COR-L47 (cell line): ENCODE measurements around the gene RITA1.
A peak's percentile ranks its signal among the peaks of the same experiment; 100 is the strongest.
"Not testable (repeated sequence)": the region's sequence is repeated elsewhere in the genome, so short reads cannot be mapped to it uniquely, and the experiment has no call there.

Experiments
- DNase-seq: peaks from one replicate; lab custom pipeline; 2025; lab: John Stamatoyannopoulos, UW

The RITA1 gene

GRCh38 chr12:113204804-113205203 is 19.3 kb downstream of the RITA1 start:
- DNase-seq, result no peak

DNA sequence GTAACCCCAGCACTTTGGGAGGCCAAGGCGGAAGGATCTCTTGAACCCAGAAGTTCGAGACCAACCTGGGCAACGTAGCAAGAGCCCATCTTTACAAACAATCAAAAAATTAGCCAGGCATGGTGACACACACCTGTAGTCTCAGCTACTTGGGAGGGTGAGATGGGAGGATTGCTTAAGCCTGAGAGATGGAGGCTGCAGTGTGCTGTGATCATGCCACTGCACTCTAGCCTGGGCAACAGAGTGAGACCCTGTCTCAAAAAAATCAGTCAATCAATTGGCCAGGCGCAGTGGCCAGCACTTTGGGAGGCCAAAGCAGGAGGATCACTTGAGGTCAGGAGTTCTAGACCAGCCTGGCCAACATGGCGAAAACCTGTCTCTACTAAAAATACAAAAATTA is 21.3 kb downstream of the RITA1 start:
- not testable (repeated sequence) for DNase-seq

DNA sequence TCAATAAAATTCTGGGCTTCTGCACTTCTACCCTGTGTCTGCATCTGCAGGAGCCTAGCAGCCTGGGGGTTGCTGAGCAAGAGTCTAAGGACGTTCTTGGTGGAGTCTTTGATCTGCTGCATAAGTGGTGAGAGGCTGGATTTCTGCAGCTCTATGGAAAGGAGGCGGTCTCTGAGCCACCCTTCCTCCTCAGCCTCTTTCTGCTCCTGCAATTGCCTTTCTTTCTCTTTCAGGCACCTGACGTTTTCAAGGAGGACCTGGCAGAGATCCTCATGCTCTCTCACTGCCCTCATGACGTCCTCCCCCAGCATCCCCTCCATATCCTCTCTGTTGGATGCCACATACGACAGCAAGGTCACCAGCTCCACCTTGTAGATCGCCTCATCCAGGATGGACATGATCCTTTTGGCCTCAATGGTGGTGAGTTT is 22.1 kb downstream of the RITA1 start:
- no peak for DNase-seq

DNA sequence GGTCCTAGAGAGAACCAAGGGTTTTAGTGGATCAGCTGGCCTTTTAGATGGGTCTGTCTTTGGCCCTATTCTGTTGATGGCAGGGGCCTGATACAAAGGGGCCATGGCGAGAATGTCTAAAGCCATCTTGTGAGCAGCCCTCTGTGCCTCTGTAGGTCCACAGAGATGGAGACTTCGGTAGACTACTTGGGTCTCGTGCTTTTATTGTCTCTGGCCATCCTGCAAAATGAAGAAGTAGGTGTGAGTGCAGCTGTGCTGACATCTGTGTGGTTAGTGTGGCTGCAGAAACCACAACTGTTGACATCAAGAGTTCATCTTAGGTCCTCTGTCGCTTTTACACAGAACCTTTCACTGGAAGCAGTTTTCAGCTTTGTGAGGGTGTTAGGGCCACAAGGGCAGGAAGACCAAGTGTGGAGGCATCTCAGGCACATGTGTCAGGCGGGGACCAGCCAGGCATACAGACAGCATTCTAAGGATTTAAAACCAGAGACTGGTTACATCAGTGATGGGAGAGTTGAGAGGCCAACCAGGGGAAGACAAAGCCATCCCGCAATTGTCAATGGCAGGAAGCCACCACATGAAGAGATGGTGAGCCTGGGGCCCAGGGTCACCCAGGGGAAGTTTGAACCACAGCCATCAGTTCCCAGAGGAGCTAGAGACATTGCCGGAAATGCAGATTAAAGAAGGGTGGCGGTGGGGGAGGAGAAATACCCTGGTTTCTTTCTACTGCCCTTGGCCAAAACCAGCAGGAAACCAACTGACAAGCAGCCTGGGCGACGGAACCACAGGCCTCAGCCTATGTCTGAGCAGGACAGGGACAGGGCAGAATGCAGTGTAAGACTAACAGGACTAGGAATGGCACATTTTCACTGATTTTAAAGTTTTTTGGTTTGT is 22.8 kb downstream of the RITA1 start:
- DNase-seq, result no peak

- DNase-seq, result no peak
These were observed 25.6 kb downstream of the RITA1 start for GRCh38 chr12:113211160-113211559.

DNA sequence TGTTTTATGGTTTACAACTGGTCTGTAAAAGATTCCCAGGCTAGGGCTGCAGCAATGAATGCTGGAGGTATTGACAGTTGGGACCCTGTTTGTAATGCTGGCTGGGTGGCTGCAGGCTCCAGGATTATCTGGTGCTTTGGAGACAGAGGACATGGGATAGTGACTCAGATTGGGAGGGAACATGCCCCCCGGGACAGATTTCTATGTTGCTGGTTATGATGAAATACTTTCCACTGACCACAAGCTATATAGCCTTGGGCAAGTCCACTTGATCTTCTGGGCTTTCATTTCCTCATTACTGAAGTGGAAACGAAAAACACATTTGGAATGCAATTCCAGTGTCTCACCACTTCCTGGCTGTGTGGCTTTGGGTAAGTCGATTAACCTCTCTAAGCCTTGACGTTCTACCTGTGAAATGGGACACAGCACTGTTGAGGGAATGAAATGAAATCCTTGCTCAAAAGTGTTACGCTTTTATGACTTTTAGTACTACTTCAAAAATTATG is 29.4 kb downstream of the RITA1 start:
- DNase-seq, result no peak

DNA sequence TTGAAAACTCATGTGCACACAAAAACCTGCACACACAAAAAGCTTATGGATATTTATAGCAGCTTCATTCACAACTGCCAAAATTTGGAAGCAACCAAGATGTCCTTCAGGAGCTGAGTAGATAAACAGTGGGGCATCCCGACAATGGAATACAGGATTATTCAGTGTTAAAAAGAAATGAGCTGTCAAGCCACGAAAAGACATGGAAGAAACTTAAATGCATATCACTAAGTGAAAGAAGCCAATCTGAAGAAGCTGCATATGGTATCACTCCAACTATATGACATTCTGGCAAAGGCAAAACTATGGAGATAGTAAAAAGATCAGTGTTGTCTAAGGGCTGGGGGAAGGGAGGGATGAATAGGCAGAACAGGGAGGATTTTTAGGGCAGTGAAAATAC is 30.5 kb downstream of the RITA1 start:
- no peak for DNase-seq

DNA sequence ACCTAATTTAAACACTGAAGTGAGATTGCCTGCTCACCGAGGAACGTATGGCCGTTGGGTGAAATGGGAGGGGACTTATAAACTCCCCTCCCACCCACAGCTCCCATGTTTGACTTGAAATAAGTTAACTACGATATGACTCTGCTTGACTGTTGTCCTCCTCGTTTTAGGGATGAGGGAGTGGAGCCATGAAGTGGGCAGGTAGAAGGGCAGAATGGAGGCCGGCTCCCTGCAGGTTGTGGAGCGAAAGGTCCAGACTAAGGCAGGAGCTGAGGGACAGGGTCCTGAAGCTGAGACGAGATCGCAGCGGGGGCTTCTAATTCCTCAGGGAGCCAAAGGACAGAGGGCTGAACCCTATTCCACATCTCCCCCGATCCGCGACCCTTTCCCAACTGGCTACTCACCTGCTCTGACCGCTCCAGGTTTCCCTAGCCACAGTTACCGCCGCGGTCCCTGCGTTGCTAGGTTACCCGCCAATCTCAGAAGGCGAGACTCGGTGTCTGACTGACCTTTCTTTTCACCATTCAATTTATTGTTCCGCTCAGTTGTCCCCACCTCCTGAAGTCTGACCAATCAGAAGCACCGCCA is 35.2 kb downstream of the RITA1 start:
- peak; percentile 19 for DNase-seq

- DNase-seq, result peak; percentile 99
These were observed 35.9 kb downstream of the RITA1 start, which contains the start of gene TPCN1 for GRCh38 chr12:113221181-113221996. Gene TPCN1 (plus strand): TSS chr12:113221464. CDS start chr12:113226853, 5,389 bp downstream.

- DNase-seq, result no peak
These were observed 36.6 kb downstream of the RITA1 start for GRCh38 chr12:113221997-113222729.

- peak; percentile 79 for DNase-seq
These were observed 37.4 kb downstream of the RITA1 start for GRCh38 chr12:113222730-113223531.

DNA sequence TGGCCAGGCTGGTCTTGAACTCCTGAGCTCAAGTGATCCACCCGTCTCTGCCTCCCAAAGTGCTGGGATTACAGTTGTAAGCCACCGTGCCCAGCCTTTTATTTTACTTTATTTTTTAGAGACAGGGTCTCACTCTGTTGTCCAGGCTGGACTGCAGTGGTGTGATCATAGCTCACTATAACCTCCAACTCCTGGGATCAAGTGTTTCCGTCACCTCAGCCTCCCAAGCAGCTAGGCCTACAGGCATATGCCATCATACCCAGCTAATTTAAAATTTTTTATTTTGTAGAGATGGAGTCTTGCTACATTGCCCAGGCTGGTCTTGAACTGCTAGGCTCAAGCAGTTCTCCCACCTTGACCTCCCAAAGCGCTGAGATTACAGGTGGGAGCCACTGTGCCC is 39.4 kb downstream of the RITA1 start:
- no peak for DNase-seq

- DNase-seq, result no peak
These were observed 41.4 kb downstream of the RITA1 start for GRCh38 chr12:113226696-113227568.

- no peak for DNase-seq
These were observed 42.3 kb downstream of the RITA1 start for GRCh38 chr12:113227686-113228391.

DNA sequence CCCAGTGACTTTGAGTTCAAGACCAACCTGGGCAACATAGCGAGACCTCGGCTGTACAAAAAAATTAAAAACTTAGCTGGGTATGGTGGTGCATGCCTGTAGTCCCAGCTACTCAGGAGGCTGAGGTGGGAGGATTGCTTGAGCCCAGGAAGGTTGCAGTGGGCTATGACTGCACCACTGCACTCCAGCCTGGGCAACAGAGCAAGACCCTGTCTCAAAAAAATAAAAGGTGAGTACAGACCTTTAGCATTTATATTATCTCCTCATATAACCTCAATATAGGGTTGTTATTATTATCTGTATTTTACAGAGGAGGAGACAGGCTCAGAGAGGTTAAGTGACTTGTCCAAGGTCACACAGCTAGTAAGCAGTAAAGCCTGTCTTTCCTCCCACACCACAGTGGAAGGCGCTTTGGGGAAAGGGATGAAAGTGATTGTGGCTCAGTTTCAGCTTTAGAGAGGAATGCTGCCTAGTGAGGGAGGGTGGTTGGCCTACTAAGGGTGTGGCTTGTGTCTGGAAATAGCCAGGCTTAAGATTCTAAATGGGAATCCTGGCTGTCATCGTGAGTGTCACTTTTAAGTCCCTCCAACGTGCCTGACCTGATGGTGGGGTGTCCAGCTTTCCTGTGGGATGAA is 43.0 kb downstream of the RITA1 start:
- no peak for DNase-seq

DNA sequence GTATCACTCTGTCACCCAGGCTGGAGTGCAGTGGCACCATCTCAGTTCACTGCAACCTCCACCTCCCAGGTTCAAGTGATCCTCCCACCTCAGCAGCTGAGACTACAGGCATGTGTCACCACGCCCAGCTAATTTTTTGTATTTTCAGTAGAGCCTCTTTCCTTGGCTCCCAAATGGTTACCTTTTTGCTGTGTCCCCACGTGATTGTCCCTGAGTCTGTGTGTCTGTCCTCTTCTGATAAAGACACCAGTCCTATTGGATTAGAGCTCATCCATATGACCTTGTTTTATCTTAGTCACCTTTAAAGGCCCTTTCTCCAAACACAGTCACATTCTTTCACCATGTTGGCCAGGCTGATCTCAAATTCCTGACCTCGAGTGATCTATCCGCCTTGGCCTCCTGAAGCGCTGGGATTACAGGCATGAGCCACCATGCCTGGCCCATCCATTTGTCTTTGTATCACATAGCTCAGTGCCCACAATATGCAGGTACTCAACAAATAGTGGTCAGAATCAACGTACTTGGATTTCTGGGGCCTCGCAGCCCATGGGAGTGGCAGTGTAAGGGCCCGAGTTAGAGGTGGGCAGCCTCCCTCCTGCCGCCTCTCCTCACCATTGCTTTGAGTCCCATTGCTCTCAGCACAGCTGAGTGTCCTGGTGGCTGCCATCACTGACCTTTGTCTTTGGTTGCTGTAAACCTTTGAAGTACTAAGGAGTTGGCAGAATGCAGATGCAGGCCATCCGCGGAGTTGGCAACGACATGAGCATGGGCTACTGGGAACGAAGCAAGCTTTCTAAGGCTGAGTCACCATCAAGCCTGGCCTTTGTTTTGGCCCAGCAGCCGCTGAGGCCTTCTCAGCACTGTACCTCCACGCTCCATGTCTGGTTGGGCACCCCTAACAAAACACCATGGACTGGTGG is 45.1 kb downstream of the RITA1 start:
- DNase-seq, result no peak
